ENCODE measurements around the gene RNASE4. TPM values are rescaled to one million over a fixed set of nuclear protein-coding genes. Genes with fewer than 3 reads are reported as not detected.
"Not testable (repeated sequence)": the region's sequence is repeated elsewhere in the genome, so short reads cannot be mapped to it uniquely, and the experiment has no call there.

The RNASE4 gene
- total RNA-seq, 4 donors from 2014 or later: 61.9 to 107 (median 82.9) TPM

DNA sequence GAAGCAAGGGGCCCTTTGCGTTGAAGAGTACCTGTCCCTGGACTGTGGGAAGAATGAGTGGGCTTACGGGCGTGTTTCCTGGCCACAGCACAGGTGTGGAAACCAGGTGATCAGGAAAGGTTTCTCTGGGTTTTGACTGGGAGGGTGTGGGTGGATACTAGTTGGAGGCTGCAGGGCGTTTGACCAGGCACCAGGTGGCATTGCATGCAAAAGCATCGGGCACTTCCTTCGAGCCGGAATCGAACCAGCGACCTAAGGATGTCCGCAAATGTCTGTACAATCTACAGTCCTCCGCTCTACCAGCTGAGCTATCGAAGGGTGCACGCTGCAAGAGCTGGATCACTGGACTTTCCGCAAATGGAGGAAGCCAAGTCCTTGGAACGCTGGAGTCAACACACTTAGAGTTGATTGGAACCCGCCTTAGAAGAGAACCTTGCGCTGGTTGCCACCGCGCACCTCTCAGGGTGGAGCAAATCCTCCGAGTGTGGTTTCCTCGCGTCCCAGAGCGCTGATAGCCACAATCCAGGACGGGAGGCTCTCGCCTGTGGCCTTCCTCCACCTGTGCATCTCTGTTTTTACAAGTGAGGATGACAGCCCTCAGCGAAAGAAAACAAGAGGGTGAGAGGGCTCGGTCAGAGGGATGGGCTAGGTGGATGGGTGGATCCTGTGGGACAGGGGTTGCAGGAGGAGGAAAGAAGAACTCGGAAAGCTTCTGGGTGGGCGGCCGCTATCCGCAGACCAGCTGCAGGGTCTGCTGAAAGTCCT, 21.2 kb upstream of the RNASE4 start:
- Histone ChIP-seq H3K36me3 (no peaks in the 10 kb centered on the region), H3K4me1 (peaks cover 4 to 15% (median 12%) of the 10 kb centered on the region in 4 donors), H3K9me3 (no peaks in the 10 kb centered on the region), H3K27me3 (peaks cover 0 to 97% (median 33%) of the 10 kb centered on the region in 4 donors), H3K27ac (replicated peaks in 1 of 4) (no peak overlapping the region), H3K4me3 (peak overlapping the region; percentile 1 to 48 (median 26))
- intact Hi-C loops (cut with DNase I): no loop called here
- 2% methylated on average over 31 of the region's 31 CpGs for WGBS
- peak; percentile 91 for DNase-seq (ENCODE audit: extremely low spot score)
- TF ChIP-seq, protein P1, sequence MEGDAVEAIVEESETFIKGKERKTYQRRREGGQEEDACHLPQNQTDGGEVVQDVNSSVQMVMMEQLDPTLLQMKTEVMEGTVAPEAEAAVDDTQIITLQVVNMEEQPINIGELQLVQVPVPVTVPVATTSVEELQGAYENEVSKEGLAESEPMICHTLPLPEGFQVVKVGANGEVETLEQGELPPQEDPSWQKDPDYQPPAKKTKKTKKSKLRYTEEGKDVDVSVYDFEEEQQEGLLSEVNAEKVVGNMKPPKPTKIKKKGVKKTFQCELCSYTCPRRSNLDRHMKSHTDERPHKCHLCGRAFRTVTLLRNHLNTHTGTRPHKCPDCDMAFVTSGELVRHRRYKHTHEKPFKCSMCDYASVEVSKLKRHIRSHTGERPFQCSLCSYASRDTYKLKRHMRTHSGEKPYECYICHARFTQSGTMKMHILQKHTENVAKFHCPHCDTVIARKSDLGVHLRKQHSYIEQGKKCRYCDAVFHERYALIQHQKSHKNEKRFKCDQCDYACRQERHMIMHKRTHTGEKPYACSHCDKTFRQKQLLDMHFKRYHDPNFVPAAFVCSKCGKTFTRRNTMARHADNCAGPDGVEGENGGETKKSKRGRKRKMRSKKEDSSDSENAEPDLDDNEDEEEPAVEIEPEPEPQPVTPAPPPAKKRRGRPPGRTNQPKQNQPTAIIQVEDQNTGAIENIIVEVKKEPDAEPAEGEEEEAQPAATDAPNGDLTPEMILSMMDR (IDR thresholded peaks at IDR 0.05): peak; percentile 25 to 50 (median 47)
- TF ChIP-seq POLR2AphosphoS5 (IDR thresholded peaks at IDR 0.05) (peak in 1 of 2 donors; percentile 7), EP300 (IDR thresholded peaks at IDR 0.05) (no peak)

DNA sequence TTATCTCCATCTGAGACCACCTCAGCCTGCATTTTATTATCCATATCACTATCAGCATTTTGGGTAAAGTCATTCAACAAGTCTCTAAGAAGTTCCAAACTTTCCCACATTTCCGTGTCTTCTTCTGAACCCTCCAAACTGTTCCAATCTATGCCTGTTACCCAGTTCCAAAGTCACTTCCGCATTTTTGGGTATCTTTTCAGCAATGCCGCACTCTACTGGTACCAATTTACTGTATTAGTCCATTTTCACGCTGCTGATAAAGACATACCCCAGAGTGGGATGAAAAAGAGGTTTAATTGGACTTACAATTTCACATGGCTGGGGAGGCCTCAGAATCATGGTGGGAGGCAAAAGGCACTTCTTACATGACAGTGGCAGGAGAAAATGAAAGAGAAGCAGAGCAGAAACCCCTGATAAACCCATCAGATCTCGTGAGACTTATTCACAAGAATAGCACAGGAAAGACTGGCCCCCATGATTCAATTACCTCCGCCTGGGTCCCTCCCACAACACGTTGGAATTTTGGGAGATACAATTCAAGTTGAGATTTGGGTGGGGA, 17.9 kb upstream of the RNASE4 start:
- H3K9me3 ChIP-seq; H3K36me3 ChIP-seq; DNase-seq (ENCODE audit: extremely low spot score); H3K4me3 ChIP-seq; H3K27ac ChIP-seq (replicated peaks in 1 of 4); intact Hi-C loops (cut with DNase I): not testable (repeated sequence)
- Histone ChIP-seq H3K27me3 (peaks cover 0 to 66% (median 18%) of the 10 kb centered on the region in 4 donors), H3K4me1 (peaks cover 4 to 15% (median 12%) of the 10 kb centered on the region in 4 donors)
- 68% methylated on average over 7 of the region's 7 CpGs for WGBS

DNA sequence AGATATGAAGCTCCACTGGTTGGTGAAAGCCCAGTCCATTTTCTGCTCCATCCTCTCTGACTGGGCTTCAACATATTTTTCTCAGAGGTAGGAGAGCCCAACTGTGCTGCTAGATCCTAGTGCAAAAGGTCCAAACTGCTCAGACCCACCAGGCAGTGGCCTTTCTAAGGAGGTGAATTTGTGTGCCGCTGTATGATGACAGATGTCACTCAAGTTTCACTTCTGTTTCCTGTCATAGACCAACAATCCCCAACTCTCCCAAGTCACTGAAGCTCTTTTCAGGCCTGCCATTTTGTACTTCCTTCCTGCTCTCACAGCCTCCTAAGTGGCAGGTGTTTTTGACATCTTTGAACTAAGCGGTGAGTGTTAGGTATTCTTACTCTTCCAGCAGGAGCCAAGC, 16.4 kb upstream of the RNASE4 start:
- no peak overlapping the region for H3K27ac ChIP-seq (replicated peaks in 1 of 4)
- peaks cover 0 to 52% (median 11%) of the 10 kb centered on the region in 4 donors for H3K27me3 ChIP-seq
- H3K36me3 ChIP-seq: no peaks in the 10 kb centered on the region
- H3K4me1 ChIP-seq: peaks cover 4 to 10% (median 10%) of the 10 kb centered on the region in 4 donors
- WGBS: 72% methylated on average over 2 of the region's 2 CpGs
- no peak overlapping the region for H3K4me3 ChIP-seq
- intact Hi-C loops (cut with DNase I): no loop called here
- TF ChIP-seq POLR2A (IDR thresholded peaks at IDR 0.05; ENCODE audit: low read depth) (no peak), POLR2AphosphoS5 (IDR thresholded peaks at IDR 0.05) (no peak), EP300 (IDR thresholded peaks at IDR 0.05) (no peak)
- TF ChIP-seq, protein P1 (IDR thresholded peaks at IDR 0.05): no peak
- no peak for DNase-seq (ENCODE audit: extremely low spot score)
- H3K9me3 ChIP-seq: no peaks in the 10 kb centered on the region

DNA sequence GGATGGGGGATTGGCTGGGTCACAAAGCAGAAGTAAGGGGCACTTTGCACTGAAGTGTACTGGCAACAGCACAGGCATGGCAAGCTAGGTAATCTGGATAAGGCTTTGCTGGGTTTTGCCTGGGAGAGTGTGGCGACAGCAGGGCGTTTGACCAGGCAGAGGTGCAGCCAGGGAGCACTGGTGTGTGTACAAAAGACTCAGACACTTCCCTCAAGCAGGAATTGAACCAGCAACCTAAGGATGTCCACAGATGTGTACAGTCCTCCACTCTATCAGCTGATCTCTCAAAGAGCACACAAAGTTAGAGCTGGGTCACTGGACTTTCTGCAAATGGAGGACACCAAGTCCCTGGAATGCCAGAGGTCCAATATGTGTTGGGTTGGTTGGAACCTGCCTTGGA, 15.4 kb upstream of the RNASE4 start:
- Histone ChIP-seq H3K36me3 (no peaks in the 10 kb centered on the region), H3K4me3 (no peak overlapping the region), H3K4me1 (no peaks in the 10 kb centered on the region), H3K9me3 (no peaks in the 10 kb centered on the region), H3K27me3 (peaks cover 0 to 49% (median 5%) of the 10 kb centered on the region in 4 donors), H3K27ac (replicated peaks in 1 of 4) (no peak overlapping the region)
- TF ChIP-seq EP300 (IDR thresholded peaks at IDR 0.05): no peak
- TF ChIP-seq, protein P1 (IDR thresholded peaks at IDR 0.05): no peak
- no peak for TF ChIP-seq POLR2AphosphoS5 (IDR thresholded peaks at IDR 0.05)
- no peak for TF ChIP-seq POLR2A (IDR thresholded peaks at IDR 0.05; ENCODE audit: low read depth)
- no peak for DNase-seq (ENCODE audit: extremely low spot score)
- intact Hi-C loops (cut with DNase I): no loop called here
- WGBS: 92% methylated on average over 2 of the region's 2 CpGs

DNA sequence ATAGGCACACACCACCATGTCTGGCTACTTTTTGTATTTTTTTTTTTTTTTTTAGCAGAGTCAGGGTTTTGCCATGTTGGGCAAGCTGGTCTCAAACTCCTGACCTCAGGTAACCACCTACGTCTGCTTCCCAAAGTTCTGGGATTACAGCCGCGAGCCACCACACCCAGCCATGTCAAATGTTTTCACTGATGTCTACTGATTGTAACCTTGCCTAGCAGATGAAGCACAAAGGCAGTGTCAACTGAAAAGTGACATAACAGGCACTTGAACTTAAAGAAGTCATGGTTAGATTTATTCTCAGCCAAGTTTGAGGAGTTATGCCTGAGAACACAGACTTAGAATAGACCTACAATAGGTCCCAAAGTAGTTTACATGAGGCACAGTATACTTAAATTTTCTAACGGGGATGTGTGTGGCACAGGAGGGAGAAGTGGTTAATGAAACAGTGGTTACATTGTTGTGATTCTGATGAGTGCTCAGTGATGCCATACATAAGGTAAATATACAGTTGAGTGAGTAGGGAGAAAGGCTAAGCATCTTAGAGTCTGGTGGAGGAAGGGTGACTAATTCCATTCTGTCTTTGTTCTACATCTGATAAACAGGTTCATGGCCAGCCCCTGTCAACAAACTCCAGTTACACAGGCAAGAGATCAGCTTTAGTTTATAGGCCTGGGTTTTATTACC, 12.6 kb upstream of the RNASE4 start:
- DNase-seq (ENCODE audit: extremely low spot score): no peak
- intact Hi-C loops (cut with DNase I): no loop called here
- 83% methylated on average over 4 of the region's 4 CpGs for WGBS

More for the DNA sequence above, 12.6 kb upstream of the RNASE4 start:
- Histone ChIP-seq H3K4me1 (no peaks in the 10 kb centered on the region), H3K9me3 (no peaks in the 10 kb centered on the region), H3K27ac (replicated peaks in 1 of 4) (no peak overlapping the region), H3K36me3 (no peaks in the 10 kb centered on the region), H3K27me3 (peaks cover 0 to 23% (median 0%) of the 10 kb centered on the region in 4 donors), H3K4me3 (no peak overlapping the region)
- TF ChIP-seq POLR2AphosphoS5 (IDR thresholded peaks at IDR 0.05): no peak
- TF ChIP-seq POLR2A (IDR thresholded peaks at IDR 0.05; ENCODE audit: low read depth): no peak
- no peak for TF ChIP-seq EP300 (IDR thresholded peaks at IDR 0.05)
- TF ChIP-seq, protein P1 (IDR thresholded peaks at IDR 0.05): no peak

Measured in esophagus muscularis mucosa (tissue), 4 donors.